Smooth muscle cell (in vitro differentiated cells): ENCODE measurements around the gene OLIG1. TPM values are rescaled to one million over a fixed set of nuclear protein-coding genes. Genes with fewer than 3 reads are reported as not detected.

Experiments
- DNase-seq: peaks from one replicate; lab custom pipeline; 2025; ENCODE audit not compliant: unreplicated experiment; lab: John Stamatoyannopoulos, UW
- H2AFZ ChIP-seq: fragments of 200-600 bp; sonication (generic); 2 replicates; pipeline ENCODE4 v1.6.0; 2016; ENCODE audit warnings: antibody characterized with exemption, low read depth, mild to moderate bottlenecking
- H3F3A ChIP-seq: fragments of 200-600 bp; sonication (generic); 2 replicates; pipeline ENCODE4 v1.6.0; 2017; ENCODE audit warnings: antibody characterized with exemption, low read depth
- H3K27ac ChIP-seq: fragments of 200-600 bp; sonication (generic); 2 replicates; pipeline ENCODE4 v1.5.1; 2016; ENCODE audit warnings: low read depth, mild to moderate bottlenecking
- H3K27me3 ChIP-seq: fragments of 200-600 bp; sonication (generic); 2 replicates; pipeline ENCODE4 v1.6.1; 2016; ENCODE audit warnings: low read depth, mild to moderate bottlenecking
- H3K36me3 ChIP-seq: fragments of 200-600 bp; sonication (generic); 2 replicates; pipeline ENCODE4 v1.5.1; 2016; ENCODE audit warnings: low read depth
- H3K4me1 ChIP-seq: fragments of 200-600 bp; sonication (generic); 2 replicates; pipeline ENCODE4 v1.5.1; 2016; ENCODE audit warnings: low read depth
- H3K4me2 ChIP-seq: fragments of 200-600 bp; sonication (generic); 2 replicates; pipeline ENCODE4 v1.6.0; 2016; ENCODE audit warnings: mild to moderate bottlenecking
- H3K4me3 ChIP-seq: fragments of 200-600 bp; sonication (generic); 2 replicates; pipeline ENCODE4 v1.5.1; 2016; ENCODE audit warnings: mild to moderate bottlenecking
- H3K79me2 ChIP-seq: fragments of 200-600 bp; sonication (generic); 2 replicates; pipeline ENCODE4 v1.6.0; 2016; ENCODE audit warnings: low read depth, mild to moderate bottlenecking
- H3K9ac ChIP-seq: fragments of 200-600 bp; sonication (generic); 2 replicates; pipeline ENCODE4 v1.6.0; 2016; ENCODE audit warnings: low read depth
- H3K9me3 ChIP-seq: fragments of 200-600 bp; sonication (generic); replicated peaks from 2 replicates; pipeline ENCODE4 v1.5.1; 2016; ENCODE audit warnings: low read depth
- H4K20me1 ChIP-seq: fragments of 200-600 bp; sonication (generic); 2 replicates; pipeline ENCODE4 v1.6.0; 2016; ENCODE audit warnings: low read depth
- CTCF ChIP-seq: fragments of 200-600 bp; sonication (generic); IDR thresholded peaks from 2 replicates; pipeline ENCODE4 v1.5.1; 2017; ENCODE audit warnings: borderline replicate concordance, mild to moderate bottlenecking, antibody characterized with exemption; ENCODE audit not compliant: insufficient read depth, poor library complexity, severe bottlenecking
- WGBS: methylation state at CpG from one replicate; pipeline ENCODE4 v1.1.7; 2016; ENCODE audit warnings: low lambda C conversion rate; 5-methylcytosine and 5-hydroxymethylcytosine counted together
- polyA plus RNA-seq: library from polyadenylated mRNA; unstranded; fragments of >200 nt; fragmentation: Nextera tagmentation; extraction: Ambion mirVana; gene quantifications from 2 replicates; pipeline ENCODE4 v1.2.1, GENCODE V29; 2016
- total RNA-seq: library from RNA; depleted of rRNA; stranded (reverse); fragments of >200 nt; gene quantifications from 2 replicates; pipeline ENCODE4 v1.2.3, GENCODE V29; 2014

The OLIG1 gene
- total and polyA plus RNA-seq, 2 experiments from 2014 or later, result not detected

- TF ChIP-seq CTCF, result no peak
- Histone ChIP-seq H3K9me3 (no peaks in the 10 kb centered on the region), H3K27me3 (peaks cover 54% of the 10 kb centered on the region), H3F3A (no peaks in the 10 kb centered on the region), H3K36me3 (no peaks in the 10 kb centered on the region), H3K4me1 (peaks cover 11% of the 10 kb centered on the region), H3K9ac (no peak overlapping the region), H3K27ac (no peak overlapping the region), H4K20me1 (no peaks in the 10 kb centered on the region), H3K4me3 (no peak overlapping the region), H2AFZ (no peak overlapping the region), H3K4me2 (no peak overlapping the region), H3K79me2 (no peaks in the 10 kb centered on the region)
- DNase-seq, result no peak
- 86% methylated on average over 20 of the region's 20 CpGs for WGBS
These were observed 45.9 kb downstream of the OLIG1 start for GRCh38 chr21:33115631-33116510.

GRCh38 chr21:33116676-33117075 lies 46.7 kb downstream of the OLIG1 start:
- 70% methylated on average over 8 of the region's 8 CpGs for WGBS
- Histone ChIP-seq H4K20me1 (no peaks in the 10 kb centered on the region), H3K9ac (no peak overlapping the region), H3F3A (no peaks in the 10 kb centered on the region), H3K4me2 (no peak overlapping the region), H3K9me3 (no peaks in the 10 kb centered on the region), H3K4me3 (no peak overlapping the region), H3K27me3 (peaks cover 49% of the 10 kb centered on the region), H3K36me3 (no peaks in the 10 kb centered on the region), H3K4me1 (peaks cover 11% of the 10 kb centered on the region), H2AFZ (no peak overlapping the region), H3K79me2 (no peaks in the 10 kb centered on the region), H3K27ac (no peak overlapping the region)
- DNase-seq, result no peak
- TF ChIP-seq CTCF, result no peak

GRCh38 chr21:33117101-33117888 lies 47.4 kb downstream of the OLIG1 start:
- Histone ChIP-seq H3K4me1 (peaks cover 8% of the 10 kb centered on the region), H3K36me3 (no peaks in the 10 kb centered on the region), H3F3A (no peaks in the 10 kb centered on the region), H3K27me3 (peaks cover 43% of the 10 kb centered on the region), H3K9me3 (no peaks in the 10 kb centered on the region), H4K20me1 (no peaks in the 10 kb centered on the region), H2AFZ (no peak overlapping the region), H3K4me2 (no peak overlapping the region), H3K4me3 (no peak overlapping the region), H3K27ac (no peak overlapping the region), H3K79me2 (no peaks in the 10 kb centered on the region), H3K9ac (no peak overlapping the region)
- DNase-seq, result no peak
- TF ChIP-seq CTCF, result no peak
- WGBS, result 85% methylated on average over 16 of the region's 16 CpGs

Other genes starting within 250 kb of the OLIG1 start
- gene OLIG2, start 44.2 kb upstream of the OLIG1 start, total RNA-seq, result not detected in 2 replicates
- gene OLIG2, start 44.2 kb upstream of the OLIG1 start, polyA plus RNA-seq, result not detected in 2 replicates
- gene IFNAR2, start 159.8 kb downstream of the OLIG1 start, total RNA-seq, result 26.8 and 33.2 TPM in 2 replicates
- 29.3 and 30.7 TPM in 2 replicates for gene IFNAR2, start 159.8 kb downstream of the OLIG1 start, polyA plus RNA-seq
- 33.4 and 34.4 TPM in 2 replicates for gene IL10RB, start 196.2 kb downstream of the OLIG1 start, total RNA-seq
- gene IL10RB, start 196.2 kb downstream of the OLIG1 start, polyA plus RNA-seq, result 35.2 and 40.2 TPM in 2 replicates